Panc1 (cell line): ENCODE data around the gene ALDH1B1. TPM values are rescaled to one million over a fixed set of nuclear protein-coding genes. Genes with fewer than 3 reads are reported as not detected.

ENCODE experiments used
- ATAC-seq: fragments of 200-7000 bp; cut with Tn5 transposase; 2 replicates; pipeline ENCODE4 v1.9.1; 2020; ENCODE audit warnings: mild to moderate bottlenecking, moderate library complexity
- BruUV-seq: library from RNA; stranded (reverse); fragments of 400-500 nt; replicated peaks from 2 replicates; lab custom pipeline; 2021; lab: Mats Ljungman, UMichigan
- CTCF ChIA-PET: fragments of 300-600 bp; sonication (Branson Sonifier 250); formaldehyde crosslinking; loops from one replicate; lab custom pipeline; 2022; ENCODE audit warnings: antibody characterized with exemption; lab: Charles Lee
- POLR2A ChIA-PET: fragments of 300-600 bp; sonication (Branson Sonifier 250); formaldehyde crosslinking; loops from one replicate; lab custom pipeline; 2022; ENCODE audit warnings: antibody characterized with exemption; lab: Charles Lee
- DNase-seq: peaks from one replicate; pipeline ENCODE4 v3.0.0-alpha.2; 2010; ENCODE audit warnings: low read depth, low spot score
- H3K27ac ChIP-seq: 2 replicates; pipeline ENCODE4 v1.5.1; 2011; ENCODE audit warnings: mild to moderate bottlenecking, low read length, inconsistent platforms
- H3K27me3 ChIP-seq: fragments of 200-500 bp; sonication (Bioruptor generic); 2 replicates; pipeline ENCODE4 v1.6.0; 2014; ENCODE audit warnings: low read length, inconsistent platforms; ENCODE audit not compliant: control insufficient read depth, insufficient read depth
- H3K36me3 ChIP-seq: fragments of 200-500 bp; sonication (Bioruptor generic); 2 replicates; pipeline ENCODE4 v1.5.1; 2014; ENCODE audit warnings: inconsistent platforms, mild to moderate bottlenecking, low read length, moderate library complexity; ENCODE audit not compliant: control insufficient read depth, insufficient read depth
- H3K4me1 ChIP-seq: 2 replicates; pipeline ENCODE4 v1.5.1; 2011; ENCODE audit warnings: inconsistent platforms, mild to moderate bottlenecking, low read length, moderate library complexity; ENCODE audit not compliant: control insufficient read depth, insufficient read depth
- H3K4me3 ChIP-seq, 2 experiments: 2 replicates each; pipeline ENCODE4 v1.5.1; 2011 to 2012; ENCODE audit warnings: low read depth in 2 of 2, low read length in 2 of 2, mild to moderate bottlenecking in 2 of 2, inconsistent platforms in 1 of 2, moderate library complexity in 1 of 2
- H3K9me3 ChIP-seq: fragments of 200-500 bp; sonication (Bioruptor generic); 2 replicates; pipeline ENCODE4 v1.5.1; 2014; ENCODE audit warnings: low read depth, mild to moderate bottlenecking, inconsistent platforms, low read length, moderate library complexity; ENCODE audit not compliant: control insufficient read depth, insufficient read depth
- POLR2AphosphoS5 ChIP-seq: IDR thresholded peaks from 2 replicates; pipeline ENCODE4 v1.6.1; 2012; ENCODE audit warnings: mild to moderate bottlenecking, low read depth, low read length, moderate library complexity
- SIN3A ChIP-seq: IDR thresholded peaks from 2 replicates; pipeline ENCODE4 v1.6.1; 2012; ENCODE audit warnings: low read depth, mild to moderate bottlenecking, low read length, moderate library complexity, borderline replicate concordance; ENCODE audit not compliant: insufficient read depth
- TCF7L2 ChIP-seq: IDR thresholded peaks from 2 replicates; pipeline ENCODE4 v1.6.1; 2011; ENCODE audit warnings: mild to moderate bottlenecking, low read depth, low read length, inconsistent platforms
- in situ Hi-C: cut with HindIII; loops from 2 replicates; pipeline ENCODE4 v1.10.0; 2016; ENCODE audit warnings: low sequenced_read_pairs, low pct_unique_long_range_greater_than_20kb
- intact Hi-C: fragments of 100-400 bp; cut with micrococcal nuclease; formaldehyde crosslinking; loops from one replicate; pipeline ENCODE4 v1.10.0; 2022; ENCODE audit not compliant: unreplicated experiment
- total RNA-seq: library from RNA; stranded (reverse); gene quantifications from one replicate; pipeline ENCODE4 v1.2.1, GENCODE V29; 2021; ENCODE audit not compliant: unreplicated experiment
- TF ChIP-seq, protein P1 (sequence below), 2 experiments: IDR thresholded peaks; 2 replicates each; pipeline ENCODE4 v1.6.1; 2011 to 2012; ENCODE audit warnings: low read depth in 2 of 2, control low read depth in 1 of 2, low read length in 1 of 2, mild to moderate bottlenecking in 1 of 2, moderate library complexity in 1 of 2; ENCODE audit not compliant: insufficient read depth in 1 of 2
- TF ChIP-seq, protein P2 (sequence below): fragments of 450-650 bp; IDR thresholded peaks from 2 replicates; pipeline ENCODE4 v1.5.1; 2017; ENCODE audit warnings: mild to moderate bottlenecking

The ALDH1B1 gene
- total RNA-seq, 1 experiment from 2014 or later: 34.2 TPM

DNA sequence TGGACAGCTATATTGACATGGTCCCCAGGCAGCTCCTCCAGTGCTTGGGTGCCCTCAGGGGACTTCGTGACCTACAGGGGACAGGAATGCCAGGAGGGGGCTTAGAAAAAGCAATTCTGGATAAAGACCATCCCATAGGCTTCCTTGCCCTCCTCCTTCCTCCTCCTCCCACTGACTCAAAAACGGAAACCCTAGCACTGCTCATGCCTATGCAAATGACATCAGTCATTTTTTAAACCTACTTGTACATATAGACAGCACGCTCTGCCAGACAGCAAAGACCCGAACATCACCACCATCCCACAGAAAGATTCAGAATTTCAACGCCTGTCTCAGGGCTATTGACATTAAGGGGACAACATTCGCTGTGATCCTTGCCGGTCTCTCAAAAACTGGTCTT, 20.8 kb downstream of the ALDH1B1 start:
- Histone ChIP-seq H3K4me3 (no peak overlapping the region), H3K27me3 (no peaks in the 10 kb centered on the region), H3K4me1 (no peaks in the 10 kb centered on the region), H3K9me3 (no peaks in the 10 kb centered on the region), H3K36me3 (no peaks in the 10 kb centered on the region), H3K27ac (no peak overlapping the region)
- no TSS peak for BruUV-seq
- ATAC-seq: no peak
- ChIA-PET CTCF (no interaction called here), POLR2A (no interaction called here)
- intact Hi-C loops (no loop called here), in situ Hi-C loops (no loop called here)
- no peak for TF ChIP-seq TCF7L2
- TF ChIP-seq, protein P1, sequence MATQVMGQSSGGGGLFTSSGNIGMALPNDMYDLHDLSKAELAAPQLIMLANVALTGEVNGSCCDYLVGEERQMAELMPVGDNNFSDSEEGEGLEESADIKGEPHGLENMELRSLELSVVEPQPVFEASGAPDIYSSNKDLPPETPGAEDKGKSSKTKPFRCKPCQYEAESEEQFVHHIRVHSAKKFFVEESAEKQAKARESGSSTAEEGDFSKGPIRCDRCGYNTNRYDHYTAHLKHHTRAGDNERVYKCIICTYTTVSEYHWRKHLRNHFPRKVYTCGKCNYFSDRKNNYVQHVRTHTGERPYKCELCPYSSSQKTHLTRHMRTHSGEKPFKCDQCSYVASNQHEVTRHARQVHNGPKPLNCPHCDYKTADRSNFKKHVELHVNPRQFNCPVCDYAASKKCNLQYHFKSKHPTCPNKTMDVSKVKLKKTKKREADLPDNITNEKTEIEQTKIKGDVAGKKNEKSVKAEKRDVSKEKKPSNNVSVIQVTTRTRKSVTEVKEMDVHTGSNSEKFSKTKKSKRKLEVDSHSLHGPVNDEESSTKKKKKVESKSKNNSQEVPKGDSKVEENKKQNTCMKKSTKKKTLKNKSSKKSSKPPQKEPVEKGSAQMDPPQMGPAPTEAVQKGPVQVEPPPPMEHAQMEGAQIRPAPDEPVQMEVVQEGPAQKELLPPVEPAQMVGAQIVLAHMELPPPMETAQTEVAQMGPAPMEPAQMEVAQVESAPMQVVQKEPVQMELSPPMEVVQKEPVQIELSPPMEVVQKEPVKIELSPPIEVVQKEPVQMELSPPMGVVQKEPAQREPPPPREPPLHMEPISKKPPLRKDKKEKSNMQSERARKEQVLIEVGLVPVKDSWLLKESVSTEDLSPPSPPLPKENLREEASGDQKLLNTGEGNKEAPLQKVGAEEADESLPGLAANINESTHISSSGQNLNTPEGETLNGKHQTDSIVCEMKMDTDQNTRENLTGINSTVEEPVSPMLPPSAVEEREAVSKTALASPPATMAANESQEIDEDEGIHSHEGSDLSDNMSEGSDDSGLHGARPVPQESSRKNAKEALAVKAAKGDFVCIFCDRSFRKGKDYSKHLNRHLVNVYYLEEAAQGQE (IDR thresholded peaks at IDR 0.05; ENCODE audit: insufficient read depth in 1 of 2, low read depth in 2 of 2, low read length in 1 of 2): no peak
- no peak for TF ChIP-seq POLR2AphosphoS5
- no peak for TF ChIP-seq SIN3A
- TF ChIP-seq, protein P2, sequence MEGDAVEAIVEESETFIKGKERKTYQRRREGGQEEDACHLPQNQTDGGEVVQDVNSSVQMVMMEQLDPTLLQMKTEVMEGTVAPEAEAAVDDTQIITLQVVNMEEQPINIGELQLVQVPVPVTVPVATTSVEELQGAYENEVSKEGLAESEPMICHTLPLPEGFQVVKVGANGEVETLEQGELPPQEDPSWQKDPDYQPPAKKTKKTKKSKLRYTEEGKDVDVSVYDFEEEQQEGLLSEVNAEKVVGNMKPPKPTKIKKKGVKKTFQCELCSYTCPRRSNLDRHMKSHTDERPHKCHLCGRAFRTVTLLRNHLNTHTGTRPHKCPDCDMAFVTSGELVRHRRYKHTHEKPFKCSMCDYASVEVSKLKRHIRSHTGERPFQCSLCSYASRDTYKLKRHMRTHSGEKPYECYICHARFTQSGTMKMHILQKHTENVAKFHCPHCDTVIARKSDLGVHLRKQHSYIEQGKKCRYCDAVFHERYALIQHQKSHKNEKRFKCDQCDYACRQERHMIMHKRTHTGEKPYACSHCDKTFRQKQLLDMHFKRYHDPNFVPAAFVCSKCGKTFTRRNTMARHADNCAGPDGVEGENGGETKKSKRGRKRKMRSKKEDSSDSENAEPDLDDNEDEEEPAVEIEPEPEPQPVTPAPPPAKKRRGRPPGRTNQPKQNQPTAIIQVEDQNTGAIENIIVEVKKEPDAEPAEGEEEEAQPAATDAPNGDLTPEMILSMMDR: no peak
- no peak for DNase-seq

DNA sequence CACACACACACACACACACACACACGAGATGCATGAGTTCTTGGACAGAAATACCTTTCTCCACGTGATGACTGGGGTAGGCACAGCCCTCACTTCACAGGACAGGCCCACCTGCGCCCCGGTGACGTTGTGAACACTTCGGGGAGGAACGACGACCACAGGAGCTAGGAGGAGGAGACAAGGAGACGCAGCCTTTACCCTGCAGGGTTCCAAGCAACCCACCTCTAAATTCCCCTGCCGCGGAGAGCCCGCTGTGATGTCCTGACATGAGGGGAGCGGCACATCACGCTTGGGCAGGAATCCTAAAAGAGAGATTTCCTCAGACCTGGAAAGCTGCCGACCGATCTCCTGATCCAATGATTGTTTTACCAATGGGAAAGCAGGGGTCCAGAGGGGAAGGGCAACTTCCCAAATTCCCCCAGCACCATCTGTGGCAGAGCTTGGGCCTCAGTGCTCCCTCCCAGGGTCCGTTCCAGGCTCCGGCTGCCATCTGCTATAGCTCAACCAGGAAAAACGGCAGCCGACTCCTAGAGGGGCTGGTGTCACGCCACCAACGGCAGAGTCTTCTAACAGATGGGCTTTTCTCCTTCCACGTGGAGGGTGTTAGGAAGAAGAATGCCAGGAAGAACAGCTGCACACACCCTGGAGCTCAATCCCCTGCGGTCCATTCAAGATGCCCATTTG, 21.7 kb downstream of the ALDH1B1 start:
- Histone ChIP-seq H3K27ac (no peak overlapping the region), H3K4me1 (no peaks in the 10 kb centered on the region), H3K27me3 (no peaks in the 10 kb centered on the region), H3K9me3 (no peaks in the 10 kb centered on the region), H3K36me3 (no peaks in the 10 kb centered on the region), H3K4me3 (no peak overlapping the region)
- ATAC-seq: no peak
- no peak for TF ChIP-seq SIN3A
- TF ChIP-seq, protein P2: no peak
- TF ChIP-seq TCF7L2: no peak
- TF ChIP-seq POLR2AphosphoS5: no peak
- TF ChIP-seq, protein P1 (IDR thresholded peaks at IDR 0.05; ENCODE audit: insufficient read depth in 1 of 2, low read depth in 2 of 2, low read length in 1 of 2): no peak
- intact Hi-C loops (no loop called here), in situ Hi-C loops (no loop called here)
- BruUV-seq: no TSS peak
- CTCF ChIA-PET: no interaction called here
- no peak for DNase-seq
- POLR2A ChIA-PET: no interaction called here
